ENCODE data around the gene SLC7A6.

SLC7A6 gene

GRCh38 chr16:68310774-68311511 is 46.6 kb downstream of the SLC7A6 start, which contains the start of the genes PRMT7 and SLC7A6OS:
Gene PRMT7, plus strand, starts transcription at chr16:68311019. Its CDS starts 4,961 bp downstream, at chr16:68315980.
Gene SLC7A6OS, minus strand, starts transcription at chr16:68310946. Its CDS starts 20 bp downstream, at chr16:68310926.
- peak; percentile 93 for DNase-seq

DNA sequence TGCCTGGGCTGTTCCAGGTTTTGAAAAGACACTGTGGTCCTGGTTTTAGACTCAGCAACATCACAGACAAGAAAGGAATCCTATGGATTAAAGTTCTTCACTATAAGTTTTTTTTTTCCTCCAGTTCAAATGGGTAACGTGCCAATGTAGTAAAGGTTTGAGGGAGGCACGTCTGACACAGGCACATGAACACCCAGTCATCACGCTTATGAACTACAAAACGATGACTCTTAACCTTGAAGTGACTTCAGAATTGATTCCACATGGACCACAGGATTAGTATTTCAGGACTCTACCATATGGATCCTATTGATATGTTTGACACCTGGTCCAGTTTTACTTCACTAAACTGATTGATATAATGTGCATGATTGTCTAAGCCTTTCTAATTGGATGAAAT is 48.8 kb downstream of the SLC7A6 start:
- no peak for DNase-seq

GRCh38 chr16:68319185-68319908 is 55.0 kb downstream of the SLC7A6 start:
- peak; percentile 68 for DNase-seq

DNA sequence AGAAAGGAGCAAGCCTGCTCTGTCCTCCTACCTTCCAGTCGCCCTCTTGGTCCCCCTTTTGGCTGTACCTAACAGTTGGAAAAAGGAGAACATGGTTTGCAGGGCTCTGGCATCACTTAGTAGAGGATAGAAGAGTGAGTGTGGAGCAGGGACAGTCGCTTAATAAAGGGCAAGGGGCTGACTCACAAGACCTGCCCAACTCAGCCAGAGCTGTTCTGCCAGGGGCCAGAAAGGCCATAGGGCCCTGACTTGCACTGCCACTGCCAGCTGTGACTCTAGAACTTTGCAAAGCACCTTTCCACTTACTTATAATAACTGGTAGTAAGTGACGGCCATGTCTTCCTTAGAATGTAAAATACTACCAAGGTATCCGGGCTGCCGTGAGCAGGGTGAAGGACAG is 60.0 kb downstream of the SLC7A6 start:
- DNase-seq, result no peak

- no peak for DNase-seq
Observed at GRCh38 chr16:68324780-68325357, 60.5 kb downstream of the SLC7A6 start.

GRCh38 chr16:68328151-68328859 is 64.0 kb downstream of the SLC7A6 start:
- DNase-seq, result peak; percentile 81

- DNase-seq, result no peak
Observed at GRCh38 chr16:68328860-68329390, 64.6 kb downstream of the SLC7A6 start.

DNA sequence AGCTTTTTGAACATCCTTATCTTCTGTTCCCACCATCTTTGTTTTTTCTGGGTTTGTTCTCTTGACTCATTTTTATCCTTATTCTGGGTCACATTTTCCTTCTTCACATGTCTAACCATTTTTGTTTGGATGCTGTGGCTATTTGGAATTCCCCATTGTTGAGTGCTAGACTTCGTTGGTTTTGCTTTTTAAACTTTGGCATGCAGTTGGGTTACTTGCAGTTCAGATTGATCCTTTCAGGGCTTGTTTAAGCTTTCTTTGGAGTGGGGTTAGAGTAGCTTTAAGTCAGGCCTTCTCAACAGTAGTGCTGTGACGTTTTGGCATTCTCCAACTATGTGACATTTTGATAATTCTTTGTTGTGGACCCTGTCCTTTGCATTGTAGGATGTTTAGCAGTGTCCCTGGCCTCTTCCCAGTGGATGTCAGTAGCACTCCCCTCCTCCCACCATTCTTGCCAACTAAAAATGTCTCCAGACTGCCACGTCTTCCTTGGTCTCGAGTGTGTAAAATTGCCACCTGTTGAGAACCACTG is 67.6 kb downstream of the SLC7A6 start:
- DNase-seq, result no peak

- DNase-seq, result no peak
Observed at GRCh38 chr16:68332411-68333121, 68.2 kb downstream of the SLC7A6 start.

DNA sequence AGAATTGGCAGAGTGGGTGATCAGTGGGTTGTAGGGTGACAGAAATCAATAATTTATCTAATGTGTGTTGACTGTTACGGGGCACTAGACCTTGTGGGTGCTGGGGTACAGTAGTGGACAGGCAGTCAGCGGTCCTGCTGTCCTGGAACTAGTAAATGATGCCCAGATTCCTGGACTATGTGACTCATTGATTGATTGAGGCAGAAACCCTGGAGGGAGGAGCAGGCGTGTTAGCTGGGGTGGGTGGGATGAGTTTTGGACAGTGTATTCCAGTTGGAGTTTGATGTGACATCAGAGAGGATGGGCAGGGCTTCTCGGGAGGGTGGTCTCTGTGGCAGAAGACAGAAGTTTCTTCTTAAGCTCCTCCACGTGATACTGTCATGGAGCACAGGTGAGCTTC is 70.8 kb downstream of the SLC7A6 start:
- no peak for DNase-seq

- DNase-seq, result no peak
Observed at GRCh38 chr16:68338326-68339119, 74.2 kb downstream of the SLC7A6 start.

- DNase-seq, result no peak
Observed at GRCh38 chr16:68339214-68339613, 74.9 kb downstream of the SLC7A6 start.

GRCh38 chr16:68342620-68343019 is 78.3 kb downstream of the SLC7A6 start:
- DNase-seq, result no peak

DNA sequence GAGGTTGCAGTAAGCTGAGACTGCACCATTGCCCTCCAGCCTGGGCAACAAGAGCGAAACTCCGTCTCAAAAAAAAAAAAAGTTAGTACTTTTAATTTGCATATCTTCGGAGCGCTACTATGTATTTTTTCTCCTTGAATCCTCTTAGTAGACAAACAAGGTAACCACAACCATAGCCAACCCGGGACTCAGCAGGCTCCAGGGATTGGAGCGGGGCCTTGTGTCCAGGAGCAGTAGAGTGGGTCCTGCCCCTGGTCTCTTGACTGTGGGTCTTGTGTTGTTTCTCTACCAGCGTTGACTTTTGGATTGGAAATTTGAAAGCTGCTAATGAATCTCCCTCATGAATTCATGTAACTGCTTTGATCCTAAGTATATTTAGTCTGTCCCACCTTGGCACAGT is 78.8 kb downstream of the SLC7A6 start:
- no peak for DNase-seq

GRCh38 chr16:68344252-68344651 is 79.9 kb downstream of the SLC7A6 start:
- DNase-seq, result no peak

GRCh38 chr16:68345351-68345810 is 81.1 kb downstream of the SLC7A6 start:
- DNase-seq, result no peak

DNA sequence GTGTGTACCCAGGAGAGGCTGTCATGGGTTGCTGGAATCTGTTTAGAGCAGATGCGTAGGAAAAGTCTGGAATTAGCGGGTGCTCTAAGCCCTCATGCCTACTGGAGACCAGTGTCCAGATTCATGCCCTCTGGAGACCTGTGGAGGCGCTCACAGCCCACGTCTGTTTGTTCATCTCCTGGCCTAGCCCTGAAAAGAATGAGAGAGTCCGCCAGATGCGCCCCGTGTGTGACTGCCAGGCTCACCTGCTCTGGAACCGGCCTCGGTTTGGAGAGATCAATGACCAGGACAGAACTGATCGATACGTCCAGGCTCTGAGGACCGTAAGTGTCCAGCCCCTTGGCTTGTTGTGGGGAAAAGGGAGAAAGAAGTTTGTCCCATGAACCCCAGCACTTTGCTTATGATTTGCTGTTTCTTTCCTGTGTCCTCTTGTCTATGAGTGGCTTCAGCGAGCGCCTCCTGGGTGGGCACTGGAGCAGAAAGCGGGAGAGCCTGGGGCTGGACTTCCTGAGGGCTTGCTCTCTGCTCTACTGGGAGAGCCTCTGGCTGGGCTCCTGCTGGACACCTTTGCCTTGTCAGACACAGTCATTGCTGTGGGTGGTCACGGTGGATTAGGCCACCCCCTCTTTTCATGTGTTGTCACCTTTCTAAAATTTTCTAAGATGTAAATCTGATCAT is 81.8 kb downstream of the SLC7A6 start:
- no peak for DNase-seq

- DNase-seq, result no peak
Observed at GRCh38 chr16:68346892-68347480, 82.7 kb downstream of the SLC7A6 start.

GRCh38 chr16:68347605-68348004 is 83.3 kb downstream of the SLC7A6 start:
- DNase-seq, result no peak
